Adipocyte (in vitro differentiated cells): ENCODE results near the gene TIMM22.

Experiments
- DNase-seq: peaks from one replicate; pipeline ENCODE4 v3.0.0-alpha.2; 2015; ENCODE audit warnings: low read depth
- H3K27me3 ChIP-seq: replicated peaks from 2 replicates; pipeline ENCODE4 v1.7.0; 2013; ENCODE audit warnings: mild to moderate bottlenecking, low read length, moderate library complexity; ENCODE audit not compliant: control insufficient read depth, insufficient read depth
- H3K36me3 ChIP-seq: 2 replicates; pipeline ENCODE4 v1.7.0; 2013; ENCODE audit warnings: low read length, mild to moderate bottlenecking, moderate library complexity; ENCODE audit not compliant: control insufficient read depth, insufficient read depth, severe bottlenecking
- H3K4me1 ChIP-seq: 2 replicates; pipeline ENCODE4 v1.7.0; 2013; ENCODE audit warnings: mild to moderate bottlenecking, low read length, moderate library complexity; ENCODE audit not compliant: control insufficient read depth, insufficient read depth
- H3K4me3 ChIP-seq: 2 replicates; pipeline ENCODE4 v1.7.0; 2013; ENCODE audit warnings: mild to moderate bottlenecking, low read length, moderate library complexity
- H3K9ac ChIP-seq: 2 replicates; pipeline ENCODE4 v1.7.0; 2013; ENCODE audit warnings: mild to moderate bottlenecking, low read length, moderate library complexity
- H3K9me3 ChIP-seq: 2 replicates; pipeline ENCODE4 v1.7.0; 2013; ENCODE audit warnings: mild to moderate bottlenecking, low read length, moderate library complexity; ENCODE audit not compliant: control insufficient read depth

The TIMM22 gene

GRCh38 chr17:1011760-1012735, 15.1 kb downstream of the TIMM22 start:
- Histone ChIP-seq H3K27me3 (no peaks in the 10 kb centered on the region), H3K4me3 (no peak overlapping the region), H3K9ac (no peak overlapping the region), H3K36me3 (peaks cover 26% of the 10 kb centered on the region), H3K4me1 (peaks cover 24% of the 10 kb centered on the region), H3K9me3 (no peaks in the 10 kb centered on the region)
- DNase-seq = no peak

GRCh38 chr17:1012823-1013728, 16.1 kb downstream of the TIMM22 start:
- H3K9ac ChIP-seq = no peak overlapping the region
- H3K9me3 ChIP-seq = no peaks in the 10 kb centered on the region
- no peak for DNase-seq
- H3K4me1 ChIP-seq = peaks cover 14% of the 10 kb centered on the region
- H3K4me3 ChIP-seq = no peak overlapping the region
- H3K27me3 ChIP-seq = no peaks in the 10 kb centered on the region
- peaks cover 20% of the 10 kb centered on the region for H3K36me3 ChIP-seq

DNA sequence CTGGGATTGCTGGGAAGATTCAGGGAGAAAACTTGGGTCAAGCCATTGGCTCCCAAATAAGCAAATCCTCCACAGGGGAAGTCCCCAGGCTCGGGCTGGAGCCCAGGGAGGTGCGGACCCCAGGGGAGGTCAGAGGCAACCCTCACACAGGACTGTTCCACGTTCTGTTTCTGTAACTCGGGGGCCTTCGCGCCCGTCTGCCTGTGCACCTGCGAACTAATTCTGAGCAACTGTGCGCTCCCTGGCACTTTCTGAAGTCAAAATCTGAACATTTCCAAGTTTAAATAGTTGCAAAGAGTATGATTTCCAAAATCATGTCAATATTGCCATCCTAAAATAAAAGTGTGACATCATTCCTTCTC, 16.8 kb downstream of the TIMM22 start:
- DNase-seq = no peak
- Histone ChIP-seq H3K9me3 (no peaks in the 10 kb centered on the region), H3K9ac (no peak overlapping the region), H3K27me3 (no peaks in the 10 kb centered on the region), H3K4me1 (peaks cover 8% of the 10 kb centered on the region), H3K4me3 (no peak overlapping the region), H3K36me3 (peaks cover 20% of the 10 kb centered on the region)

DNA sequence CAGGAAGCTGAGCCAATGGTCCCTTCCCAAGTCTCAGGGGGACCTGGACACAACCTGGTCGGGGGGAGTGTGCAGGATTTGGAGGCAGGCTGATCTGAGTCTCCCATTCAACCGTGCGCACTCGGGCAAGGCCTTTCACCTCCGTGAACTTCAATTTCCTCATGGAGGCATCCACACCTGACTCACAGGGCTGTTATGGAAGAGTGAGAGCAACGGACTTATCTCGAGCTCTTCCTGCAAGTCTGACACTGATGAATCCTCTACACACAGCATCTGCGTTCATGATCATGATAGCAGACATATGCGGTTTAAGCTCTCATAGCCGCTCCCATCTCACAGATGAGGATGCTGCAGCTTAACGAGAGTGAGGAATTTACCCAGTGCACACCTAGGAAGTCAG, 21.6 kb downstream of the TIMM22 start:
- no peak overlapping the region for H3K9ac ChIP-seq
- H3K4me1 ChIP-seq = peaks cover 3% of the 10 kb centered on the region
- no peaks in the 10 kb centered on the region for H3K36me3 ChIP-seq
- H3K4me3 ChIP-seq = no peak overlapping the region
- no peak for DNase-seq
- H3K9me3 ChIP-seq = no peaks in the 10 kb centered on the region
- no peaks in the 10 kb centered on the region for H3K27me3 ChIP-seq

DNA sequence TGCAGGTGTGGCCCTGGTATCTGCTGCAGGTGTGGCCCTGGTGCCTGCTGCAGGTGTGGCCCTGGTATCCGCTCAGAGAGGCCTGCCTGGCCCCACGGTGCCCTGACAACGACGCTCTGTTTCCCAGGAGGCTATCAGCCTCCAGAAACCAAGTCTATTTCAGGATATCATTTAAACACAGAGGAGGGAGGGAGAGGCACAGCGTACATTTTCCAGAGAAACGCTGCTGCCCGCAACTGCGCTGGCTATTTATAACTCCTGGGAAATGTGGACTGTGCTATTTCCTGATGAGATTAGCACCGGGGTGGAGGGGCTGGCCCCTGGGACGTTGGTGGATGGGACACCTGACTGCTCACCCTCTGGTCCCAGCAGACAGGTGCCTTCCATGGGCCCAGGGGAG, 22.5 kb downstream of the TIMM22 start:
- no peak overlapping the region for H3K9ac ChIP-seq
- H3K4me3 ChIP-seq = no peak overlapping the region
- no peaks in the 10 kb centered on the region for H3K9me3 ChIP-seq
- peaks cover 3% of the 10 kb centered on the region for H3K4me1 ChIP-seq
- DNase-seq = no peak
- no peaks in the 10 kb centered on the region for H3K36me3 ChIP-seq
- no peaks in the 10 kb centered on the region for H3K27me3 ChIP-seq

GRCh38 chr17:1021147-1021546, 24.2 kb downstream of the TIMM22 start:
- Histone ChIP-seq H3K4me3 (no peak overlapping the region), H3K36me3 (no peaks in the 10 kb centered on the region), H3K27me3 (no peaks in the 10 kb centered on the region), H3K4me1 (peaks cover 3% of the 10 kb centered on the region), H3K9ac (no peak overlapping the region), H3K9me3 (no peaks in the 10 kb centered on the region)
- no peak for DNase-seq

DNA sequence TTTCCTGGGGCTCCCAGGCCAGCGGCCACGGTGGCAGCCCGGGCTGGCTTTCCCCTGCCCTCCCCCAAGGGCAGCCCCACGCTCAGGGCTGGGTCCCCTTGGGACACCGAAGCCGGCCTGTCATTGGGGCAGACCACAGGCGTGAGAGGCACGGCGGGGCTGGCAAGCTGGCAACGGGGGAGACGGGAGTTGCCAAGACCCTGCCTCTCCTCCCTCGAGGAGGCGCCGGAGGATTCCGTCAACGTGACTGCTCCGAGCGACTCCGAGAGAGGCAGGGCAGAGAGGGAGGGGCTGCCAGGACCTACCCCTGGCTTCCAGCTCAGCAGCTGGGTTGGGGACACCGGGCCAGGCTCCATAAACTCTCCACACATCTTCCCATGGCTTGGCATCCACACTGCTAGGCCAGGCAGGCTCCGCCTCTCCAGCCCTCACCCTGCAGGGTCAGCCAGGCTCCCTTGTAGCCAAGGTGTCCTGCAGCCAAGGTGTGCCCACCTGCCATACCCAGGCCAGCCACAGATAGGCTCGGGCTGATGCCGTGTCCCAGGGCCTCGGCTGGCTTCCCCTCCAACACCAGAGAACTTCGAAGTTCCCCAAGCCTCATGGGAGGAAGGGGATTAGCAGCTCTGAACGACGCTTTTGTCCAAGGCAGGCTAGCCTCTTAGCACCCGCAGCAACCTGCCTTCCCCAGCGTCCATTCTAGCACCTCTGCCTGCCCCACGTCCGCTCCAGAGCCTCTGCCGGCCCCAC, 25.5 kb downstream of the TIMM22 start:
- DNase-seq = no peak
- Histone ChIP-seq H3K4me3 (no peak overlapping the region), H3K4me1 (peaks cover 3% of the 10 kb centered on the region), H3K9me3 (no peaks in the 10 kb centered on the region), H3K36me3 (no peaks in the 10 kb centered on the region), H3K27me3 (no peaks in the 10 kb centered on the region), H3K9ac (no peak overlapping the region)

- Histone ChIP-seq H3K9me3 (no peaks in the 10 kb centered on the region), H3K4me1 (peaks cover 8% of the 10 kb centered on the region), H3K9ac (no peak overlapping the region), H3K27me3 (no peaks in the 10 kb centered on the region), H3K4me3 (no peak overlapping the region), H3K36me3 (no peaks in the 10 kb centered on the region)
- no peak for DNase-seq
Observed at GRCh38 chr17:1024076-1024475, 27.1 kb downstream of the TIMM22 start.

DNA sequence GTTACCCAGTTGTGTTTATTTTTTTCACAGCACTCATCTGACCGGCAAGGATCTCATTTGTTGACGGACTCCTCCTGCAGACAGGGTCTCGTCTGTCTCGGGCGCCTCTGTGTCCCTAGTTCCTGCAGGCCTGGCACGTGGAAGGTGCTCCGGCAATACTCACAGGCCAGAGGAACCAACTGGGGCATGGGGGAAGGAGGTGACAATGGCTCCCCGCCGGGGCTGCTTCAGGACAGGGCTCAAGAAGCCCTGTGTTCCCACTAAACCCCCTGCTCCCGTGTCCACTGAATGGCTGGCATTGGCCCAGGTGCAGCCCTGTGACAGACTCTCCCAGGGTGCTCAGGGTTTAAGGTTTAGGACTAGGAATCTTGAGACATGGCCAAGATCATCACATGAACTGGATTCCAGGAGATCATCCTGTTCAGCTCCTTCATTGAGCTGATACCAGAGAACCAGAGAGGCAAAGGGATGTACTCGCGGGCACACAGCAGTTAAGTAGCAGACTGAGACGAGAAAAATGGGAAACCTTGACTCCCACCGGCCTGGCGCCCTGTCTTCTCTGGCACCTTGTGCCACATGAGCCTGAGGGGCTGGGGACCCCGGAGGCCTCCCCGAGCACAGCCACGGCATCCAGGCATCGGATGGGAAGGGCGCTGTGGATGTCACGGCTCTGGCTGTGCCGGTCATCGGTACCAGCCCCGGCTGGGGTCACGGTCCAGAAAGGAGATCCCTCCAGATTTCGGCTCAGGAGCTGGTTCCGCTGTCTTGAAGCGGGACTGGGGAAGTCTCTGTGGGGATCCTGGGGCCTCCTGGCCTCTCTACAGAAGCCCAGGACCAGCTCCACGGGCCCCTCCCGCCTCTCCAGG, 29.0 kb downstream of the TIMM22 start:
- Histone ChIP-seq H3K9ac (no peak overlapping the region), H3K27me3 (no peaks in the 10 kb centered on the region), H3K4me3 (no peak overlapping the region), H3K4me1 (peaks cover 27% of the 10 kb centered on the region), H3K36me3 (no peaks in the 10 kb centered on the region), H3K9me3 (no peaks in the 10 kb centered on the region)
- DNase-seq = no peak

GRCh38 chr17:1026599-1026975, 29.7 kb downstream of the TIMM22 start:
- no peak overlapping the region for H3K9ac ChIP-seq
- peaks cover 29% of the 10 kb centered on the region for H3K4me1 ChIP-seq
- no peaks in the 10 kb centered on the region for H3K36me3 ChIP-seq
- DNase-seq = no peak
- no peaks in the 10 kb centered on the region for H3K27me3 ChIP-seq
- H3K4me3 ChIP-seq = no peak overlapping the region
- no peaks in the 10 kb centered on the region for H3K9me3 ChIP-seq
